ENCODE measurements around the gene SRSF8.
"Not testable (repeated sequence)": the region's sequence is repeated elsewhere in the genome, so short reads cannot be mapped to it uniquely, and the experiment has no call there.

Gene SRSF8

GRCh38 chr11:95045812-95046211 is 20.9 kb upstream of the SRSF8 start:
- Histone ChIP-seq H3K27ac (no peak overlapping the region), H3K4me2 (no peak overlapping the region), H3K36me3 (no peaks in the 10 kb centered on the region), H3K4me1 (peaks cover 11% of the 10 kb centered on the region), H3K9ac (no peak overlapping the region), H4K20me1 (no peaks in the 10 kb centered on the region), H3K27me3 (no peaks in the 10 kb centered on the region), H3K9me3 (no peaks in the 10 kb centered on the region), H3K4me3 (no peak overlapping the region)
- no peak for TF ChIP-seq Cebpa-rat (IDR thresholded peaks at IDR 0.05)

DNA sequence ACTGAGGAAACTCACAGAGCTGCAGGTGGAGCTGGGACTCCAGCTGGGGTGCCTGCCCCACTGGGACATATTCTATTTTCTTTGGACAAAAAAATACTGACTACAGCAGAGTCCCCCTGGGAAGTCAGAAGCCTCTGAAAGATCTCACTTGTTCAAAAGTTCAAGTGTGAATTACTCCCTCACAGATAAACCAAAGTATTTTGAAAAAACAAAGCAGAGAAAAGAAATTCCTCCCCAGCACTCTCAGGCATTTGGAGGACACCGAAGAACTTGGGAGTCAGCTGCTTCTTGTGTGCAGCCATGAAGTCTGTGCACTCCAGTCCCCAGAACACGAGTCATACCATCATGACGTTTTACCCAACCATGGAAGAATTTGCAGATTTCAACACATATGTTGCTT is 17.6 kb upstream of the SRSF8 start, which contains the start of gene KDM4F:
TSS of gene KDM4F (plus strand) at position 301 of the 400 bp plus-strand sequence.
- H3K36me3 ChIP-seq, H3K27ac ChIP-seq, H3K9me3 ChIP-seq, H3K4me3 ChIP-seq, H3K27me3 ChIP-seq, H3K9ac ChIP-seq, H4K20me1 ChIP-seq: not testable (repeated sequence)
- Histone ChIP-seq H3K4me1 (peaks cover 11% of the 10 kb centered on the region), H3K4me2 (peak within 1 kb of the TSS; percentile 18; the same call in 1 of the 2 replicates)

DNA sequence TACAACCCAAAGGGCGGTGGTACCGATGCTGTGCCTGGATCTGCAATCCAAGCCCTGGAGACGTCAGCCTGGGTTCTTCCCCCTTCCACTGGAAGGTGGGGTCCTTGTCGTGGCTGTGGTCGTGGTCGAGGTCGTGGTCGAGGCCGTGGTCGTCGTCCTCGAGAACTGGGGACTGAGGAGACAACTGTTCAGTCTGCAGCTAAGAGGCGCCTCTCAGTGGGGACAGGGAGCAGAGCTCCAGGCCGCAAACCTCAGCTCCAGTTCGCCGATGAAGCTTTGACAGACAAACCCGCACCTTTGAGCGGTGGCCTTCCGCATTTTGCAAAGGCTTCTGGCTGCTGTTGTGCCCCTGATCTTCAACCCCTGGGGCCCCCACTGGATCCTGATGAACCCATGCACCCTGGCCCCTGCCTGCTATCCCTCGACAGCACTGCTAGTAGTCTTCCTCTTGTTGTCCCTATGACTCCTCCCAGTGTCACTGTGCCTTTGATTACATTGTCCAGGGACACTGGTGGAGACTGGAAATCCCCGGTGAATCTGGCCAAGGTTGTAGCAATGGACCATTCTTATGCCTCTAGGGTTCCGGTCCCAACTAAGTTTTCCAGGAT is 16.0 kb upstream of the SRSF8 start:
- no peaks in the 10 kb centered on the region for H3K9me3 ChIP-seq
- H3K4me2 ChIP-seq: no peak overlapping the region
- H3K27me3 ChIP-seq: no peaks in the 10 kb centered on the region
- H3K9ac ChIP-seq: no peak overlapping the region
- peaks cover 16% of the 10 kb centered on the region for H3K4me1 ChIP-seq
- H3K4me3 ChIP-seq: no peak overlapping the region
- H3K36me3 ChIP-seq: no peaks in the 10 kb centered on the region
- no peak overlapping the region for H3K27ac ChIP-seq
- no peaks in the 10 kb centered on the region for H4K20me1 ChIP-seq
- TF ChIP-seq Cebpa-rat (IDR thresholded peaks at IDR 0.05): no peak

- Histone ChIP-seq H3K4me3 (no peak overlapping the region), H3K27ac (no peak overlapping the region), H3K9me3 (no peaks in the 10 kb centered on the region), H3K4me1 (peaks cover 5% of the 10 kb centered on the region; the same call in 1 of the 2 replicates), H3K36me3 (no peaks in the 10 kb centered on the region), H3K27me3 (no peaks in the 10 kb centered on the region), H3K9ac (no peak overlapping the region), H4K20me1 (no peaks in the 10 kb centered on the region), H3K4me2 (no peak overlapping the region; the same call in 1 of the 2 replicates)
- no peak for TF ChIP-seq Cebpa-rat (IDR thresholded peaks at IDR 0.05)
Measured at GRCh38 chr11:95054356-95054755, 12.4 kb upstream of the SRSF8 start.

DNA sequence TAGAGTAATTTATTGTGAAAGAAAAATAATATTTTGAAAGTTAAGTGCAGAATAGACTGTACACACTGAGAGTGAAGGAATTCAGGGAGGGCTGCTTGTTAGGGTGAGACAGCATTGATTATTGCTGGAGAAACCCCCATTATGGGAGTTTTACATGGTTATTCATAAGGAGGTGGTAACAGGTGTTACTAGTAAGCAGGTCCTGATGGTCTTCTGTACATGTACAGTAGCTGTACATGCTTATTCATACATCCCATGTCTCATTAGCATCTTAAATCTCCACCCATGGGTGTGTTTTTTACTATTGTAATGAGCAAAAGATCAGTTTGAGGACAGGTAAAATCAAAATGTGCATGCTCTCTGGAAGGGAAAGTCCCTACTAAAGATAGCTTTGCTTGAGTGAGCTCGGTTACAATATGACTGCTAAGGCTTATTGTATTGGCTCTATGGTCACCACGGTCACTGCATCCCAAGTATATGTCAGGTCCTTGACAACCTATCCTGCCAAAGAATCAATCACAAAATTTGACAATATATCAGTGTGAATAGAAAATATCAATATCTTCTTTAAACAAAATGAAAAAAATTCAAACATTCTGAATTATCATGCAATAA is 11.3 kb upstream of the SRSF8 start:
- no peak overlapping the region for H3K4me3 ChIP-seq
- H3K36me3 ChIP-seq: no peaks in the 10 kb centered on the region
- no peaks in the 10 kb centered on the region for H4K20me1 ChIP-seq
- H3K4me2 ChIP-seq: no peak overlapping the region
- no peak overlapping the region for H3K27ac ChIP-seq
- H3K27me3 ChIP-seq: no peaks in the 10 kb centered on the region
- TF ChIP-seq Cebpa-rat (IDR thresholded peaks at IDR 0.05): no peak
- no peaks in the 10 kb centered on the region for H3K9me3 ChIP-seq
- no peak overlapping the region for H3K9ac ChIP-seq
- 0 out of 2 replicates have a peak, but pooled peaks cover 5% of the 10 kb centered on the region for H3K4me1 ChIP-seq

GRCh38 chr11:95057959-95058358 is 8.8 kb upstream of the SRSF8 start:
- H3K4me2 ChIP-seq: no peak overlapping the region
- no peak overlapping the region for H3K27ac ChIP-seq
- H3K9me3 ChIP-seq: no peaks in the 10 kb centered on the region
- H3K4me1 ChIP-seq: 0 out of 2 replicates have a peak, but pooled peaks cover 5% of the 10 kb centered on the region
- no peak overlapping the region for H3K9ac ChIP-seq
- H3K27me3 ChIP-seq: no peaks in the 10 kb centered on the region
- no peak overlapping the region for H3K4me3 ChIP-seq
- H4K20me1 ChIP-seq: no peaks in the 10 kb centered on the region
- H3K36me3 ChIP-seq: no peaks in the 10 kb centered on the region
- no peak for TF ChIP-seq Cebpa-rat (IDR thresholded peaks at IDR 0.05)

- Histone ChIP-seq H3K4me3 (no peak overlapping the region), H3K36me3 (no peaks in the 10 kb centered on the region), H3K4me2 (no peak overlapping the region), H3K27ac (no peak overlapping the region), H3K9me3 (no peaks in the 10 kb centered on the region), H3K9ac (no peak overlapping the region), H3K4me1 (0 out of 2 replicates have a peak, but pooled peaks cover 5% of the 10 kb centered on the region), H3K27me3 (no peaks in the 10 kb centered on the region), H4K20me1 (no peaks in the 10 kb centered on the region)
- no peak for TF ChIP-seq Cebpa-rat (IDR thresholded peaks at IDR 0.05)
Measured at GRCh38 chr11:95058621-95059020, 8.1 kb upstream of the SRSF8 start.

- Histone ChIP-seq H3K36me3 (no peaks in the 10 kb centered on the region), H3K4me1 (0 out of 2 replicates have a peak, but pooled peaks cover 5% of the 10 kb centered on the region), H3K27me3 (no peaks in the 10 kb centered on the region), H3K27ac (no peak overlapping the region), H4K20me1 (no peaks in the 10 kb centered on the region), H3K9me3 (no peaks in the 10 kb centered on the region), H3K4me3 (no peak overlapping the region), H3K9ac (no peak overlapping the region), H3K4me2 (no peak overlapping the region)
- no peak for TF ChIP-seq Cebpa-rat (IDR thresholded peaks at IDR 0.05)
Measured at GRCh38 chr11:95059046-95059445, 7.7 kb upstream of the SRSF8 start.

GRCh38 chr11:95065336-95065735 is 1.4 kb upstream of the SRSF8 start:
- no peak for TF ChIP-seq Cebpa-rat (IDR thresholded peaks at IDR 0.05)
- Histone ChIP-seq H3K27me3 (no peaks in the 10 kb centered on the region), H4K20me1 (peaks cover 17% of the 10 kb centered on the region), H3K27ac (no peak overlapping the region), H3K36me3 (no peaks in the 10 kb centered on the region), H3K4me2 (no peak overlapping the region), H3K4me3 (no peak overlapping the region), H3K9ac (no peak overlapping the region), H3K9me3 (no peaks in the 10 kb centered on the region), H3K4me1 (peaks cover 14% of the 10 kb centered on the region)

DNA sequence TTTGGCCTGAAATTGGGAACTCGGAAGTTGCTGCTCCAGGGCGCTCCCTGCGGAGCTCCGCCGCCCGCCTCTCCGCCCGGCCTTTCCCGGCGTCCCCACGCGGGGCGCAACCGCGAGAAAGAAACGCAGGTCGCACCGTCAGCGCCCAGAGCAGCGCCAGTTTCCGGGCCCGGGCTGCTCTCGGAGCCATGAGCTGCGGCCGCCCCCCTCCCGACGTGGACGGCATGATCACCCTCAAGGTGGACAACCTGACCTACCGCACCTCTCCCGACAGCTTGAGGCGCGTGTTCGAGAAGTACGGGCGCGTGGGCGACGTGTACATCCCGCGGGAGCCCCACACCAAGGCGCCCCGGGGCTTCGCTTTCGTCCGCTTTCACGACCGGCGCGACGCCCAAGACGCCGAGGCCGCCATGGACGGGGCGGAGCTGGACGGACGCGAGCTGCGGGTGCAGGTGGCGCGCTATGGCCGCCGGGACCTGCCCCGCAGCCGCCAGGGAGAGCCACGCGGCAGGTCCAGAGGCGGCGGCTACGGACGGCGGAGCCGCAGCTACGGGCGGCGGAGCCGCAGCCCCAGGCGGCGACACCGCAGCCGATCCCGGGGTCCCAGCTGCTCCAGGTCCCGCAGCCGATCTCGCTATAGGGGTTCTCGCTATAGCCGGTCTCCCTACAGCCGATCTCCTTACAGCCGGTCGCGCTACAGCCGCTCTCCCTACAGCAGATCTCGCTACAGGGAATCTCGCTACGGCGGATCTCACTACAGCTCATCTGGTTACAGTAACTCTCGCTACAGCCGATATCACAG is 521 bp downstream of the SRSF8 start:
- peaks cover 30% of the 10 kb centered on the region for H3K4me1 ChIP-seq
- peak overlapping the region; percentile 81 for H3K4me2 ChIP-seq
- H3K9ac ChIP-seq: peak overlapping the region; percentile 98
- peak overlapping the region; percentile 99 for H3K27ac ChIP-seq
- no peaks in the 10 kb centered on the region for H3K36me3 ChIP-seq
- no peak for TF ChIP-seq Cebpa-rat (IDR thresholded peaks at IDR 0.05)
- peak overlapping the region; percentile 96 for H3K4me3 ChIP-seq
- no peaks in the 10 kb centered on the region for H3K27me3 ChIP-seq
- peaks cover 21% of the 10 kb centered on the region for H4K20me1 ChIP-seq
- no peaks in the 10 kb centered on the region for H3K9me3 ChIP-seq
